WI38 (cell line): ENCODE data around the gene CIP2A.

Source experiments
- H3K4me3 ChIP-seq: 2 replicates; pipeline ENCODE4 v1.5.1; 2011; ENCODE audit warnings: low read depth, mild to moderate bottlenecking, control low read depth, low read length
- TF ChIP-seq, protein P1 (sequence below): IDR thresholded peaks from 2 replicates; pipeline ENCODE4 v1.5.1; 2012; ENCODE audit warnings: low read depth, mild to moderate bottlenecking, control low read depth, low read length

CIP2A gene

DNA sequence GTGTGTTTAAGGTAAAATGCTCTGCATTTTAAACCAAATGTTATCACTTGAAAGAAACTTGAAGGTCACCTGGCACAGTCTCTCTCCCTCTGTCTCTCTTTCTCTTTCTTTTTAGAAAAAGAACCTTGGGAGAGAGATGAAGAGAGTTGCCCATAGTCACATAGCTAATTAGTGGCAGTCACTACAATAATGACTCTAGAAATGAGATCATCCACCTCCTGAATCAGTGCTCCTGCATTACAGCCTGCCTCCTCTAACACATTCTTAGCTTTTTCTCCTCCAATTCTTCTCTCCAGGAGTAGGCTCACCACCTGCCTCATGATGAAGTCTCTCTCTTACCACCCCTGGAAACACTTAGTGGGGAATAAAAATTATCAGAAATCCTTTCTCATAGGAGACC lies 81.3 kb downstream of the CIP2A start:
- TF ChIP-seq, protein P1, sequence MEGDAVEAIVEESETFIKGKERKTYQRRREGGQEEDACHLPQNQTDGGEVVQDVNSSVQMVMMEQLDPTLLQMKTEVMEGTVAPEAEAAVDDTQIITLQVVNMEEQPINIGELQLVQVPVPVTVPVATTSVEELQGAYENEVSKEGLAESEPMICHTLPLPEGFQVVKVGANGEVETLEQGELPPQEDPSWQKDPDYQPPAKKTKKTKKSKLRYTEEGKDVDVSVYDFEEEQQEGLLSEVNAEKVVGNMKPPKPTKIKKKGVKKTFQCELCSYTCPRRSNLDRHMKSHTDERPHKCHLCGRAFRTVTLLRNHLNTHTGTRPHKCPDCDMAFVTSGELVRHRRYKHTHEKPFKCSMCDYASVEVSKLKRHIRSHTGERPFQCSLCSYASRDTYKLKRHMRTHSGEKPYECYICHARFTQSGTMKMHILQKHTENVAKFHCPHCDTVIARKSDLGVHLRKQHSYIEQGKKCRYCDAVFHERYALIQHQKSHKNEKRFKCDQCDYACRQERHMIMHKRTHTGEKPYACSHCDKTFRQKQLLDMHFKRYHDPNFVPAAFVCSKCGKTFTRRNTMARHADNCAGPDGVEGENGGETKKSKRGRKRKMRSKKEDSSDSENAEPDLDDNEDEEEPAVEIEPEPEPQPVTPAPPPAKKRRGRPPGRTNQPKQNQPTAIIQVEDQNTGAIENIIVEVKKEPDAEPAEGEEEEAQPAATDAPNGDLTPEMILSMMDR = no peak

DNA sequence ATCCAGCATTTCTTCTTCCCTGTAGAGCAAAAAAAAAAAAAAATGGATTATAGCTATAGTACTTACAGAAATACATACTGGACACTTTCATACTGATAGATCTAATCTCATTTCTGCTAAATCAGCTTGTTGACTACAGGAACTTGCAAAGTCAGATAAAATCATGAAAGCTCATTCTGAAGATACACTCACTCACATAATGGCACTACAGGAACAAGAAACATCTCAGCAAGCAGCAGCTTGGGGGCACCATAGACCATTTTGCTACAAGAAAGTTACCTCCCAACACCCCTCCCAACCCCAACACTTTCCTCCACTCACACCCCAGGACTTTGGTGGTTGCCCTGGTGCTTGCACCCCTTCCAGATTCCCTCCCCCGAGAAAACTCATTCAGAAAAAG lies 83.4 kb downstream of the CIP2A start:
- TF ChIP-seq, protein P1 = no peak
- H3K4me3 ChIP-seq = no peak overlapping the region

More for the DNA sequence above, 81.3 kb downstream of the CIP2A start:
- H3K4me3 ChIP-seq = no peak overlapping the region

DNA sequence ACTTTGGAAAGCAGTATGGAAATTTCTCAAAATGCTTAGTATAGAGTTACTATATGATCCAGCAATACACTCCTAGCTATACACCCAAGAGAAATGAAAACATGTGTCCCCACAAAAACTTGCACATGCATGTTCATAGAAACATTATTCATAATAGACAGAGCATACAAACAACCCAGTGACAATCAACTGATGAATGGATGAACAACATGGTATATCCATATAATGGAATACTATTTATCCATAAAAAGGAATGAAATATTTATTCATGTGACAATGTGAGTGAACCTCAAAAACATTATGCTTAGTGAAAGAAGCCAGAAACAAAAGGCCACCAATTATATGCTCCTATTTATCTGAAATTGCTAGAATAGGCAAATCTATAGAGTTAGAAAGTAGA lies 85.5 kb downstream of the CIP2A start:
- TF ChIP-seq, protein P1 = no peak
- no peak overlapping the region for H3K4me3 ChIP-seq

DNA sequence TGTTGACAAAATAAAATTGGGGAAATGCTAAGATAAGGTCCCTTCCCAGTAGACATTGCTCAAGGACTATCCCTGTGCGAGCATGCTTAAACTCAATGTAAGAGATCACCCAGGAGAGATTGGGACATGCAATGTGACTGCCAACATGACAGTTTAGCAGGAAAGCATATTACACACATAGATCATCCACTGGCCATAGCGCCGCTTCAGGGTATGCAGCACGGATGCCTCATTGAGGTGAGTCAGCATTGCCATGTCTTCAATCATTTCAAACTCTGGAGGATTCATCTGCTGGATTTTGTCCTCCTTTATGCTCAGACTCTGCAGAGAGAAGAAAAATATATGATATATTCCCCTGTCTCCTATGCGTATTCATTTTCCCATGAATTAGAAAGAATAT lies 87.7 kb downstream of the CIP2A start:
- H3K4me3 ChIP-seq = no peak overlapping the region
- TF ChIP-seq, protein P1 = no peak

DNA sequence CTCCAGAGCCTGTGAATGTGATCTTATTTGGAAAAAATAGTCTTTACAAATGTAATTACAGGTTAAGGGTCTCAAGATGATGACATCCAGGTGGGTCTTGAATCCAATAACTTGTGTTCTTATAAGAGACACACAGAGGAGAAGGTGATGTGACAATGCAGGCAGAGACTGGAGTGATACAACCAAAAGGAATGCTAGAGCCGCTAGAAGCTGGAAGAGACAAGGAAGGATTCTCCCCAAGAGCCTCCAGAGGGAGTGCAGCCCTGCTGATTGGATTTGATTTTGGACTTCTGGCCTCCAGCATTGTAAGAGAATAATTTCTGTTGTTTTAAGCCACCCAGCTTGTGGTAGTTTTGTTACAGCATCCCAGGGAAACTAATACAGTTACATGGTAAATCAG lies 88.5 kb downstream of the CIP2A start:
- TF ChIP-seq, protein P1 = no peak
- no peak overlapping the region for H3K4me3 ChIP-seq
